Measurements from ENCODE around the gene DNAJC1. TPM values are rescaled to one million over a fixed set of nuclear protein-coding genes. Genes with fewer than 3 reads are reported as not detected.

DNAJC1 gene
- total RNA-seq, 1 donor from 2014 or later = 40.0 TPM

DNA sequence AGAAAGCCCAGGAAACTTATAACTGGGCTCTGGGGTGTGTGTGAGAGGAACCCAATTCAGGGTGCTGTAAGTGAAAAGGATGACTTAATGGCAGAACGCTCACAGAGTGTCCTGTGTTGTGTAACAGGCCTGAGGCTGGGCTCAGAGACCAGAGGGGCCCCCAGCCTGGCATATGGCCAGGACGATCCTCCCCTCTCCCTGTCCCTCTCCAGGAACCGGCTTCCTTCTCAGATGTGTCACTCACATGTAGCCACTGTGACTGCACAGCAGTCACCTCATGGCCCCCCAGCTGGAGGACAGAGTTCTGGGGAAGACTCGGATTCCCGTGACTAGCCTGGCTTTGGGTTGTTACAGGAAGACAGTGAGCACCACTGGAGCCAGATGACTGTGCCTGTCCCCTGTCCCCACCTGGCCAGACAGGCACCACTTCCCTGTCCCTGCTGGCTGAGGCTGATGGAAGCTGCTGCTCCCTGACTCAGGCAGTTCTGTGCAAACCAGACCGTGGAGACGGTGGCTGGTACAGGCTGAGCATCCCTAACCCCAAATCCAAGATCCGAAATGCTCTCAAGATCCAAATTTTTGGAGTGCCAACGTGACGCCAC, 249.0 kb downstream of the DNAJC1 start:
- Histone ChIP-seq H3K36me3 (peaks cover 0 to 6% of the 10 kb centered on the region in 2 donors), H3K9me3 (no peaks in the 10 kb centered on the region), H3K27ac (no peak overlapping the region), H3K4me1 (no peaks in the 10 kb centered on the region), H3K27me3 (no peaks in the 10 kb centered on the region), H3K4me3 (no peak overlapping the region)
- intact Hi-C loops (cut with DNase I) = no loop called here
- DNase-seq (ENCODE audit: extremely low spot score in 2 of 2) = no peak
- TF ChIP-seq POLR2A (IDR thresholded peaks at IDR 0.05) = no peak
- TF ChIP-seq, protein P1, sequence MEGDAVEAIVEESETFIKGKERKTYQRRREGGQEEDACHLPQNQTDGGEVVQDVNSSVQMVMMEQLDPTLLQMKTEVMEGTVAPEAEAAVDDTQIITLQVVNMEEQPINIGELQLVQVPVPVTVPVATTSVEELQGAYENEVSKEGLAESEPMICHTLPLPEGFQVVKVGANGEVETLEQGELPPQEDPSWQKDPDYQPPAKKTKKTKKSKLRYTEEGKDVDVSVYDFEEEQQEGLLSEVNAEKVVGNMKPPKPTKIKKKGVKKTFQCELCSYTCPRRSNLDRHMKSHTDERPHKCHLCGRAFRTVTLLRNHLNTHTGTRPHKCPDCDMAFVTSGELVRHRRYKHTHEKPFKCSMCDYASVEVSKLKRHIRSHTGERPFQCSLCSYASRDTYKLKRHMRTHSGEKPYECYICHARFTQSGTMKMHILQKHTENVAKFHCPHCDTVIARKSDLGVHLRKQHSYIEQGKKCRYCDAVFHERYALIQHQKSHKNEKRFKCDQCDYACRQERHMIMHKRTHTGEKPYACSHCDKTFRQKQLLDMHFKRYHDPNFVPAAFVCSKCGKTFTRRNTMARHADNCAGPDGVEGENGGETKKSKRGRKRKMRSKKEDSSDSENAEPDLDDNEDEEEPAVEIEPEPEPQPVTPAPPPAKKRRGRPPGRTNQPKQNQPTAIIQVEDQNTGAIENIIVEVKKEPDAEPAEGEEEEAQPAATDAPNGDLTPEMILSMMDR (IDR thresholded peaks at IDR 0.05) = no peak
- no peak for TF ChIP-seq POLR2AphosphoS5 (IDR thresholded peaks at IDR 0.05; ENCODE audit: insufficient read depth in 1 of 2, low read depth in 1 of 2)

DNA sequence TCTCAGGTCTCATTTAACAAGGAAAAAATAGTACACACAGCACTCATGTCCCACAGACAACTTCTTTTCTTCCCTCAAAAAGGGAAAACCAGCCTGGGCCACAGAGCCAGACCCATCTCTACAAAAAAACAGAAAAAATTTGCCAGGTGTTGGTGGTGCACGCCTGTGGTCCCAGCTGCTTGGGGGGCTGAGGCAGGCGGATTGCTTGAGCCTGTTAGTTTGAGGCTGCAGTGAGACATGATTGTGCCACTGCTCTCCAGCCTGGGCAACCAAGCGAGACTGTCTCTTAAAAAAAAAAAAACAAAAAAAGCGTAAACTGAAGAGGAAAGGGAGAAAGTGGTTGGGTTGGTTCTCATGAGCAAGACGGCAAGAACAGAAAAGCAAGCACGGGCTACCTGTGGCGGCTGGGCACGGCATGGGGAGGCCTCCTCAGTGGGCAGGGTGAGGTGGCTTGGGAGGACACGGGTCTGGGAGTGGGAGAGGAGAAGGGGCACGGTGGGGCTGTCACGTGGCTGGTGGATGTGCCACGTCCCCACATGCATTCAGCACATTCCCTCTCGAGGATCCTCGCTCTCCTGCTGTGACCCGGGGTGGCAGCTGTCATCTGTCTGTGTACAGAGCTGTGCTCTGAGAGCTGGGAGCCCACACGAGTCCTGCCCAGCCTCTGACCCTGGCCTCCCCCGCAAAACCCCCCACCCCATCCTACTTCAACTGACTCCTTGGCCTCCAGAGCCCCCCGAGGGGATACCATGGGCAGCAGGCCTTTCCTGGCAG, 249.8 kb downstream of the DNAJC1 start:
- TF ChIP-seq, protein P1 (IDR thresholded peaks at IDR 0.05) = no peak
- TF ChIP-seq POLR2A (IDR thresholded peaks at IDR 0.05) = no peak
- TF ChIP-seq POLR2AphosphoS5 (IDR thresholded peaks at IDR 0.05; ENCODE audit: insufficient read depth in 1 of 2, low read depth in 1 of 2) = no peak
- Histone ChIP-seq H3K9me3 (no peaks in the 10 kb centered on the region), H3K36me3 (peaks cover 0 to 6% of the 10 kb centered on the region in 2 donors), H3K27ac (no peak overlapping the region), H3K27me3 (no peaks in the 10 kb centered on the region), H3K4me1 (no peaks in the 10 kb centered on the region), H3K4me3 (no peak overlapping the region)
- DNase-seq (ENCODE audit: extremely low spot score in 2 of 2) = no peak
- intact Hi-C loops (cut with DNase I) = no loop called here

- Histone ChIP-seq H3K9me3 (no peaks in the 10 kb centered on the region), H3K27ac (no peak overlapping the region), H3K4me3 (no peak overlapping the region), H3K36me3 (peaks cover 0 to 6% of the 10 kb centered on the region in 2 donors), H3K27me3 (no peaks in the 10 kb centered on the region), H3K4me1 (no peaks in the 10 kb centered on the region)
- no peak for DNase-seq (ENCODE audit: extremely low spot score in 2 of 2)
- no peak for TF ChIP-seq POLR2AphosphoS5 (IDR thresholded peaks at IDR 0.05; ENCODE audit: insufficient read depth in 1 of 2, low read depth in 1 of 2)
- TF ChIP-seq, protein P1 (IDR thresholded peaks at IDR 0.05) = no peak
- no peak for TF ChIP-seq POLR2A (IDR thresholded peaks at IDR 0.05)
- intact Hi-C loops (cut with DNase I) = no loop called here
Observed at GRCh38 chr10:21751341-21752310, 251.9 kb downstream of the DNAJC1 start.

GRCh38 chr10:21750424-21750823, 253.1 kb downstream of the DNAJC1 start:
- no peak overlapping the region for H3K27ac ChIP-seq
- no peaks in the 10 kb centered on the region for H3K4me1 ChIP-seq
- H3K36me3 ChIP-seq = peaks cover 0 to 5% of the 10 kb centered on the region in 2 donors
- TF ChIP-seq, protein P1 (IDR thresholded peaks at IDR 0.05) = no peak
- TF ChIP-seq POLR2A (IDR thresholded peaks at IDR 0.05) = no peak
- TF ChIP-seq POLR2AphosphoS5 (IDR thresholded peaks at IDR 0.05; ENCODE audit: insufficient read depth in 1 of 2, low read depth in 1 of 2) = no peak
- no peak for DNase-seq (ENCODE audit: extremely low spot score in 2 of 2)
- H3K4me3 ChIP-seq = no peak overlapping the region
- intact Hi-C loops (cut with DNase I) = no loop called here
- no peaks in the 10 kb centered on the region for H3K27me3 ChIP-seq
- no peaks in the 10 kb centered on the region for H3K9me3 ChIP-seq

All from vagina (tissue), 2 donors.